HG03442 (cell line): ENCODE results near the gene STX12.
"Not testable (repeated sequence)": the region's sequence is repeated elsewhere in the genome, so short reads cannot be mapped to it uniquely, and the experiment has no call there.

Source experiments
- ATAC-seq: cut with Tn5 transposase; IDR thresholded peaks from one replicate; pipeline ENCODE4 v1.9.1; 2021; ENCODE audit warnings: mild to moderate bottlenecking, moderate library complexity; ENCODE audit not compliant: unreplicated experiment

The STX12 gene

DNA sequence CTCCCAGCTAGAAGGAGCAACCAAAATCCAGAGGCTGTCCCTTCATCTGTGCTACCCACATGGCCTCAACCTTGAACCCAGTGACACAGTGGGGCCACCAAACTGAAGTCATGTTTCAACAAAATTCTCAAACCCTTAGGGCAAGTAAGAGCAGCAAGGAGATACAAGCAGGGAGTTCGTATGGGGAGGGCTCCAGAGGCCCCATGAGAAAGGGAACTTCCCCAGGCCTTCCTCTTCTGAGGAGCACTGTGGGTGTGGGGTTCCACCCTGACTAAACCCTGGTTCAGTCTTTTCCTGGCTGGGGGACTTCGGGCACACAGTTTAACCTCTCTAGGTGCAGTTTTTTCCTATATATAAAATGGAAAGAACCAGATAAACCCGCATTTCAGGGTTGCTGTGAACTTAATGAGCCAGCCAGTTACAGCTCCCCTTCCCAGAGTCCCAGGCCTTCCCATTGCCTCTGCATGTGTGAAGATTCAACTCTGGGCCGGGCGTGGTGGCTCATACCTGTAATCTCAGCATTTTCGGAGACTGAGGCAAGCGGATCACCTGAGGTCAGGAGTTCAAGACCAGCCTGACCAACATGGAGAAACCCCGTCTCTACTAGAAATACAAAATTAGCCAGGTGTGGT lies 91.4 kb downstream of the STX12 start:
- no peak for ATAC-seq

GRCh38 chr1:27865821-27866220 lies 92.8 kb downstream of the STX12 start:
- ATAC-seq, result no peak

DNA sequence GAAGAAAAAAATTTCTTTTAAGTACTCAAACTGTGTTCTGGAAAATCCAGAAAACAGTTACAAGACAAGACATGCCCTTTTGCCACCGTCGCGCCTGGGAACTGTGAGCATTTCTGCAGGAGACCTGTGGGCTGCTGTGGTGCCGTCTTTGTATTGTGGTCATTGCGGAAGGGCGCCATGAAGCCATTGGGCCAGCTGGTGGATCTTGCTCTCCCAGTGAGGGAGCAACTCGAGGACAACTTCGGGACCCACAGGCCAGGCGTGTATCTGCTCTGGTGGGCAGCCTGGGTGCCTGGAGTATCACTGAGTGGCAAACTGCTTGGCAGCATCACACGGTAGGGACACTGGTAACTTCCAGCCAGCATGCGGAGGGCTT lies 95.5 kb downstream of the STX12 start:
- ATAC-seq, result no peak

GRCh38 chr1:27868932-27869718 lies 96.1 kb downstream of the STX12 start:
- no peak for ATAC-seq

DNA sequence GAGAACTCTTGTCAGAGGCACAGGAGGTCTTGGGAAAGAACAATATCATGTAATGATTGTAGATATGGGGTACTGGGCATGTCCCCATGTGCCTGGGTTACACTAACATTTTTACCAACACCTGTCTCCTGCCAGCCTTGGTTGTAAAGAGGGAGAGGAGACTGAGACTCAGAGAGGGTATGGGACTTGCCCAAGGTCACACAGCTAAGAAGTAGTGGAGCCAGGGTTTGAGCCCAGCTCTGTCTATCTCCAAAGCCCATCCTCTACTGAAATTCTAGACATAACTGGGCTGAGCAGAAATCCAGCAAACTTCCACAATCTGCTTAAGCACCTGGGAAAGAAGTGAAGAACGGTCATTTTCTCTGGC lies 96.7 kb downstream of the STX12 start:
- ATAC-seq, result no peak

DNA sequence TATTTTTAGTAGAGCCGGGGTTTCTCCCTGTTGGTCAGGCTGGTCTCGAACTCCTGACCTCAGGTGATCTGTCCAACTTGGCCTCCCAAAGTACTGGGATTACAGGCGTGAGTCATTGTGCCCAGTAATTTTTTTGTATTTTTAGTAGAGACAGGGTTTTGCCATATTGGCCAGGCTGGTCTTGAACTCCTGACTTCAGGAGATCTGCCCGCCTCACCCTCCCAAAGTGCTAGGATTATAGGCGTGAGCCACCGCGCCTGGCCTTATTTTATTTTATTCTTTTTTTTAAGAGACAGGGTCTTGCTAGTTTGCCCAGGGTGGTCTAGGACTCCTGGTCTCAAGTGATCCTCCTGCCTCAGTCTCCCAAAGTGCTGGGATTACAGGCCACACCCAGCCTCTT lies 98.1 kb downstream of the STX12 start:
- ATAC-seq, result not testable (repeated sequence)

- no peak for ATAC-seq
These were observed 99.2 kb downstream of the STX12 start, which contains the start of gene THEMIS2 for GRCh38 chr1:27872059-27872801. TSS of gene THEMIS2 (plus strand) at chr1:27872544. CDS start at chr1:27872572, 28 bp downstream.

GRCh38 chr1:27872802-27873551 lies 100.0 kb downstream of the STX12 start:
- ATAC-seq, result no peak

DNA sequence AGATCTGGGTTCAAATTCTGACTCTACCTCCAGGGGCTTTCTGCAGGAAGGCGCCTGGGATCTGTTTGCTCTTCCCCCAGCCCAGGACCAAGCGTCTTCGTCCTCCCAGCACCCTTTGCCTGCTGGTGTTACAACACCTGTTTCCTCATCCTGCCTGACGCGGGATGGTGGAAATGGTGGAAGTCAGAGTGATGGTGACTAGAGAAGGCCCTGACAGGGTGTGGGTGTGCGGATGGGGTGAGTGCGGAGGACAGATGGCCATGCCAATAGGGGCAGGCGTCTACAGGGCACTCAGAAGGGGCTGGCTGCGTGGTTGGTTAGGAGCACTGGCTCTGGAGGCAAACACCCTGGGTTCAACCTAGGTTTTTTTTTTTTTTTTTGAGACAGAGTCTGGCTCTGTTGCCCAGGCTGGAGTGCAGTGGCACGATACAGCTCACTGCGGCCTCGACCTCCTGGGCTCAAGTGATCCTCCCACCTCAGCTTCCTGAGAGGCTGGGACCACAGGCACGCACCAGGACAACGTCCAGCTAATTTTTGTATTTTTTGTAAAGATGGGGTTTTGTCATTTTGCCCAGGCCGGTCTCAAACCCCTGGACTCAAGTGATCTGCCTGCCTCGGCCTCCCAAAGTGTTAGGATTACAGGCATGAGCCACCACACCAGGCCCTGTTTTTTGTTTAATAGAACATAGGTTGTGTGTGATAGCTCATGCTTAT lies 100.8 kb downstream of the STX12 start:
- no peak for ATAC-seq
